GM23338 (cell line): Measurements from ENCODE around the gene RRBP1. TPM values are rescaled to one million over a fixed set of nuclear protein-coding genes. Genes with fewer than 3 reads are reported as not detected.

Experiments used
- ATAC-seq: fragments of 200-7000 bp; cut with Tn5 transposase; 3 replicates; pipeline ENCODE4 v1.9.1; 2020
- DNase-seq: peaks from one replicate; pipeline ENCODE4 v3.0.0-alpha.2; 2015; ENCODE audit warnings: low spot score
- H2AFZ ChIP-seq: fragments of 200-600 bp; sonication (generic); 2 replicates; pipeline ENCODE4 v1.8.0; 2016; ENCODE audit warnings: antibody characterized with exemption, mild to moderate bottlenecking, moderate library complexity
- H3F3A ChIP-seq: fragments of 200-600 bp; sonication (generic); replicated peaks from 2 replicates; pipeline ENCODE4 v1.8.0; 2017; ENCODE audit warnings: antibody characterized with exemption, mixed run types, low read depth
- H3K27ac ChIP-seq: fragments of 200-600 bp; sonication (generic); 2 replicates; pipeline ENCODE4 v1.6.1; 2016; ENCODE audit warnings: low read depth
- H3K27me3 ChIP-seq: fragments of 200-600 bp; sonication (generic); 2 replicates; pipeline ENCODE4 v1.8.0; 2016; ENCODE audit warnings: mild to moderate bottlenecking, mixed run types, moderate library complexity; ENCODE audit not compliant: insufficient read depth
- H3K36me3 ChIP-seq: fragments of 200-600 bp; sonication (generic); 2 replicates; pipeline ENCODE4 v1.8.0; 2016; ENCODE audit warnings: mild to moderate bottlenecking; ENCODE audit not compliant: insufficient read depth
- H3K4me1 ChIP-seq: fragments of 200-600 bp; sonication (generic); 2 replicates; pipeline ENCODE4 v1.8.0; 2016; ENCODE audit warnings: mild to moderate bottlenecking, moderate library complexity; ENCODE audit not compliant: insufficient read depth
- H3K4me2 ChIP-seq: fragments of 200-600 bp; sonication (generic); 2 replicates; pipeline ENCODE4 v1.7.1; 2017; ENCODE audit warnings: mixed run types
- H3K4me3 ChIP-seq: fragments of 200-600 bp; sonication (generic); 2 replicates; pipeline ENCODE4 v1.6.1; 2016; ENCODE audit warnings: mixed run types
- H3K79me2 ChIP-seq: fragments of 200-600 bp; sonication (generic); replicated peaks from 2 replicates; pipeline ENCODE4 v1.8.0; 2017; ENCODE audit warnings: mild to moderate bottlenecking; ENCODE audit not compliant: insufficient read depth
- H3K9me2 ChIP-seq: fragments of 200-600 bp; sonication (generic); 2 replicates; pipeline ENCODE4 v1.8.0; 2017; ENCODE audit not compliant: insufficient read depth
- H4K20me1 ChIP-seq: fragments of 200-600 bp; sonication (generic); replicated peaks from 2 replicates; pipeline ENCODE4 v1.8.0; 2017; ENCODE audit warnings: mild to moderate bottlenecking; ENCODE audit not compliant: insufficient read depth
- H3K27ac Mint-ChIP-seq: 2 replicates; pipeline ENCODE4 v1.8.0; 2020; ENCODE audit warnings: inconsistent platforms, mild to moderate bottlenecking, moderate library complexity, mixed read lengths
- H3K27me3 Mint-ChIP-seq: 3 replicates; pipeline ENCODE4 v1.8.0; 2022; ENCODE audit warnings: low read depth, mild to moderate bottlenecking, moderate library complexity, mixed read lengths, inconsistent platforms; ENCODE audit not compliant: insufficient read depth, poor library complexity
- H3K36me3 Mint-ChIP-seq: 3 replicates; pipeline ENCODE4 v1.8.0; 2021; ENCODE audit warnings: low read depth, mild to moderate bottlenecking, inconsistent platforms, moderate library complexity, mixed read lengths
- H3K4me1 Mint-ChIP-seq: 3 replicates; pipeline ENCODE4 v1.8.0; 2020; ENCODE audit warnings: mild to moderate bottlenecking, inconsistent platforms, mixed read lengths
- H3K4me3 Mint-ChIP-seq: 3 replicates; pipeline ENCODE4 v1.8.0; 2021; ENCODE audit warnings: moderate library complexity, mild to moderate bottlenecking, inconsistent platforms, mixed read lengths
- H3K9me3 Mint-ChIP-seq: 3 replicates; pipeline ENCODE4 v1.8.0; 2020; ENCODE audit warnings: moderate library complexity, mild to moderate bottlenecking, inconsistent platforms, mixed read lengths
- EZH2phosphoT487 ChIP-seq: fragments of 200-600 bp; sonication (generic); IDR thresholded peaks from one replicate; pipeline ENCODE4 v1.8.1; 2018; ENCODE audit warnings: antibody characterized with exemption; ENCODE audit not compliant: unreplicated experiment
- JUNB ChIP-seq: IDR thresholded peaks from one replicate; pipeline ENCODE4 v1.6.1; 2016; ENCODE audit warnings: antibody characterized with exemption; ENCODE audit not compliant: unreplicated experiment
- POLR2AphosphoS5 ChIP-seq: IDR thresholded peaks from 2 replicates; pipeline ENCODE4 v1.6.1; 2016; ENCODE audit warnings: antibody characterized with exemption, low read depth
- STAT1 ChIP-seq: IDR thresholded peaks from one replicate; pipeline ENCODE4 v1.6.1; 2016; ENCODE audit warnings: antibody characterized with exemption; ENCODE audit not compliant: unreplicated experiment
- ZNF114 ChIP-seq: fragments of 250-450 bp; sonication (Bioruptor Pico); IDR thresholded peaks from 2 replicates; pipeline ENCODE4 v1.5.0; 2020; ENCODE audit warnings: mild to moderate bottlenecking, moderate library complexity
- ZNF331 ChIP-seq: fragments of 250-450 bp; sonication (Bioruptor Pico); IDR thresholded peaks from 2 replicates; pipeline ENCODE4 v1.5.0; 2020; ENCODE audit warnings: low read depth, mild to moderate bottlenecking, moderate library complexity
- polyA plus RNA-seq: library from polyadenylated mRNA; unstranded; fragments of >200 nt; fragmentation: Nextera tagmentation; extraction: Ambion mirVana; gene quantifications from 2 replicates; pipeline ENCODE4 v1.2.1, GENCODE V29; 2016
- total RNA-seq: library from RNA; depleted of rRNA; stranded (reverse); fragments of >200 nt; shearing (Covaris generic); gene quantifications from 2 replicates; pipeline ENCODE4 v1.2.3, GENCODE V29; 2014
- TF ChIP-seq, protein P1 (sequence below): IDR thresholded peaks from one replicate; pipeline ENCODE4 v1.6.1; 2018; ENCODE audit warnings: antibody characterized with exemption; ENCODE audit not compliant: unreplicated experiment
- TF ChIP-seq, protein P2 (sequence below): IDR thresholded peaks from 2 replicates; pipeline ENCODE4 v1.6.1; 2016; ENCODE audit warnings: antibody characterized with exemption
- TF ChIP-seq, protein P3 (sequence below), 2 experiments: fragments of 200-600 bp in 1 of 2; sonication (generic) in 1 of 2; conservative IDR thresholded peaks; 2 replicates each; pipeline versions ENCODE4 v1.5.1 to v1.6.1; 2016 to 2017; ENCODE audit warnings: antibody characterized with exemption in 2 of 2, low read depth in 2 of 2, mild to moderate bottlenecking in 2 of 2, moderate library complexity in 1 of 2
- TF ChIP-seq, protein P4 (sequence below): fragments of 250-450 bp; sonication (Bioruptor Pico); IDR thresholded peaks from 2 replicates; pipeline ENCODE4 v1.5.0; 2020; ENCODE audit warnings: mild to moderate bottlenecking, moderate library complexity

Gene RRBP1
- total and polyA plus RNA-seq, 2 experiments from 2014 or later = 105 to 113 TPM

DNA sequence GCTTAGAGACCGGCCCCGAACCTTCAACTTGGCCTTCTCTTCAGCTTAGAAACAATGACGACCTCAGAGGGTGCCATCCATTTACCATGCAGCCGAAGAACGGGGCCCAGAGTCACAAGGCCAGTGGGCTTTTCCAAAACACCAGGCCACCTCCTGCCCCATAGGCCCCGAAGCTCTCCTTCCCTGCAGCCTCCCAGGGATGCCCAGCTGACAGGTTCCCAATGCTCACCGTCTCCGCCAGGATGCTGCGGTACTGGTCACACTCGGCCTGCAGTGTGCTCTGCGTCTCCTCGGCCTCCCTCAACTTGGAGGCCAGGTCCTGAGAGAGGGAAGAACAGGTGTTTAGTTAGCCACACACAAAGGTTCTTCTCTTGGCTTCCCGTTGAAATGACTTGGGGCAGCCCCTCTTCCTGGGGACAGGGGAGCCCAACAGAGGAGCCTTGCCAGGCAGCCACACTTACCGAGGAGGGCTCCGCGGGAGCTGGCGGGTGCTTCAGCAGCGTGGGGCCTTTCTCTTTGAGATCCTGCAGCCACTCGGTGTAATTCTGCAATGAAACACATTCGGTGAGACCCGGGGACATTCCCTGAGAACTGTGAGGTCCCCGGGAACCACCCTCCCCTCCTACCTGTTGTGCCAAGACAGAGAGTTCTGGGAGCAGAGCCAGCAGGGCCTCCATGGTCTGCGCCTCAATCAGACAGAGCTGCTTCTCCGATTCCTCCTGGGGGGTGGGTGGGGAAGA is 60.6 kb downstream of the RRBP1 start:
- 0 out of 3 replicates have a peak, but pooled peaks cover 3% of the 10 kb centered on the region for H3K9me3 Mint-ChIP-seq
- H4K20me1 ChIP-seq = 0 out of 2 replicates have a peak, but pooled peaks cover 4% of the 10 kb centered on the region
- no peaks in the 10 kb centered on the region for H3K4me1 ChIP-seq
- no peak overlapping the region for H3K27ac ChIP-seq
- H3K27me3 Mint-ChIP-seq = peaks cover 11% of the 10 kb centered on the region
- TF ChIP-seq ZNF331 (no peak), STAT1 (no peak), EZH2phosphoT487 (no peak), POLR2AphosphoS5 (no peak), JUNB (no peak), ZNF114 (CRISPR knock-in tag) (no peak)
- TF ChIP-seq, protein P1, sequence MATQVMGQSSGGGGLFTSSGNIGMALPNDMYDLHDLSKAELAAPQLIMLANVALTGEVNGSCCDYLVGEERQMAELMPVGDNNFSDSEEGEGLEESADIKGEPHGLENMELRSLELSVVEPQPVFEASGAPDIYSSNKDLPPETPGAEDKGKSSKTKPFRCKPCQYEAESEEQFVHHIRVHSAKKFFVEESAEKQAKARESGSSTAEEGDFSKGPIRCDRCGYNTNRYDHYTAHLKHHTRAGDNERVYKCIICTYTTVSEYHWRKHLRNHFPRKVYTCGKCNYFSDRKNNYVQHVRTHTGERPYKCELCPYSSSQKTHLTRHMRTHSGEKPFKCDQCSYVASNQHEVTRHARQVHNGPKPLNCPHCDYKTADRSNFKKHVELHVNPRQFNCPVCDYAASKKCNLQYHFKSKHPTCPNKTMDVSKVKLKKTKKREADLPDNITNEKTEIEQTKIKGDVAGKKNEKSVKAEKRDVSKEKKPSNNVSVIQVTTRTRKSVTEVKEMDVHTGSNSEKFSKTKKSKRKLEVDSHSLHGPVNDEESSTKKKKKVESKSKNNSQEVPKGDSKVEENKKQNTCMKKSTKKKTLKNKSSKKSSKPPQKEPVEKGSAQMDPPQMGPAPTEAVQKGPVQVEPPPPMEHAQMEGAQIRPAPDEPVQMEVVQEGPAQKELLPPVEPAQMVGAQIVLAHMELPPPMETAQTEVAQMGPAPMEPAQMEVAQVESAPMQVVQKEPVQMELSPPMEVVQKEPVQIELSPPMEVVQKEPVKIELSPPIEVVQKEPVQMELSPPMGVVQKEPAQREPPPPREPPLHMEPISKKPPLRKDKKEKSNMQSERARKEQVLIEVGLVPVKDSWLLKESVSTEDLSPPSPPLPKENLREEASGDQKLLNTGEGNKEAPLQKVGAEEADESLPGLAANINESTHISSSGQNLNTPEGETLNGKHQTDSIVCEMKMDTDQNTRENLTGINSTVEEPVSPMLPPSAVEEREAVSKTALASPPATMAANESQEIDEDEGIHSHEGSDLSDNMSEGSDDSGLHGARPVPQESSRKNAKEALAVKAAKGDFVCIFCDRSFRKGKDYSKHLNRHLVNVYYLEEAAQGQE = no peak
- TF ChIP-seq, protein P2, sequence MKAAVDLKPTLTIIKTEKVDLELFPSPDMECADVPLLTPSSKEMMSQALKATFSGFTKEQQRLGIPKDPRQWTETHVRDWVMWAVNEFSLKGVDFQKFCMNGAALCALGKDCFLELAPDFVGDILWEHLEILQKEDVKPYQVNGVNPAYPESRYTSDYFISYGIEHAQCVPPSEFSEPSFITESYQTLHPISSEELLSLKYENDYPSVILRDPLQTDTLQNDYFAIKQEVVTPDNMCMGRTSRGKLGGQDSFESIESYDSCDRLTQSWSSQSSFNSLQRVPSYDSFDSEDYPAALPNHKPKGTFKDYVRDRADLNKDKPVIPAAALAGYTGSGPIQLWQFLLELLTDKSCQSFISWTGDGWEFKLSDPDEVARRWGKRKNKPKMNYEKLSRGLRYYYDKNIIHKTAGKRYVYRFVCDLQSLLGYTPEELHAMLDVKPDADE = no peak
- TF ChIP-seq, protein P3, sequence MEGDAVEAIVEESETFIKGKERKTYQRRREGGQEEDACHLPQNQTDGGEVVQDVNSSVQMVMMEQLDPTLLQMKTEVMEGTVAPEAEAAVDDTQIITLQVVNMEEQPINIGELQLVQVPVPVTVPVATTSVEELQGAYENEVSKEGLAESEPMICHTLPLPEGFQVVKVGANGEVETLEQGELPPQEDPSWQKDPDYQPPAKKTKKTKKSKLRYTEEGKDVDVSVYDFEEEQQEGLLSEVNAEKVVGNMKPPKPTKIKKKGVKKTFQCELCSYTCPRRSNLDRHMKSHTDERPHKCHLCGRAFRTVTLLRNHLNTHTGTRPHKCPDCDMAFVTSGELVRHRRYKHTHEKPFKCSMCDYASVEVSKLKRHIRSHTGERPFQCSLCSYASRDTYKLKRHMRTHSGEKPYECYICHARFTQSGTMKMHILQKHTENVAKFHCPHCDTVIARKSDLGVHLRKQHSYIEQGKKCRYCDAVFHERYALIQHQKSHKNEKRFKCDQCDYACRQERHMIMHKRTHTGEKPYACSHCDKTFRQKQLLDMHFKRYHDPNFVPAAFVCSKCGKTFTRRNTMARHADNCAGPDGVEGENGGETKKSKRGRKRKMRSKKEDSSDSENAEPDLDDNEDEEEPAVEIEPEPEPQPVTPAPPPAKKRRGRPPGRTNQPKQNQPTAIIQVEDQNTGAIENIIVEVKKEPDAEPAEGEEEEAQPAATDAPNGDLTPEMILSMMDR (conservative IDR thresholded peaks at IDR 0.05; ENCODE audit: low read depth in 2 of 2) = no peak
- TF ChIP-seq, protein P4, sequence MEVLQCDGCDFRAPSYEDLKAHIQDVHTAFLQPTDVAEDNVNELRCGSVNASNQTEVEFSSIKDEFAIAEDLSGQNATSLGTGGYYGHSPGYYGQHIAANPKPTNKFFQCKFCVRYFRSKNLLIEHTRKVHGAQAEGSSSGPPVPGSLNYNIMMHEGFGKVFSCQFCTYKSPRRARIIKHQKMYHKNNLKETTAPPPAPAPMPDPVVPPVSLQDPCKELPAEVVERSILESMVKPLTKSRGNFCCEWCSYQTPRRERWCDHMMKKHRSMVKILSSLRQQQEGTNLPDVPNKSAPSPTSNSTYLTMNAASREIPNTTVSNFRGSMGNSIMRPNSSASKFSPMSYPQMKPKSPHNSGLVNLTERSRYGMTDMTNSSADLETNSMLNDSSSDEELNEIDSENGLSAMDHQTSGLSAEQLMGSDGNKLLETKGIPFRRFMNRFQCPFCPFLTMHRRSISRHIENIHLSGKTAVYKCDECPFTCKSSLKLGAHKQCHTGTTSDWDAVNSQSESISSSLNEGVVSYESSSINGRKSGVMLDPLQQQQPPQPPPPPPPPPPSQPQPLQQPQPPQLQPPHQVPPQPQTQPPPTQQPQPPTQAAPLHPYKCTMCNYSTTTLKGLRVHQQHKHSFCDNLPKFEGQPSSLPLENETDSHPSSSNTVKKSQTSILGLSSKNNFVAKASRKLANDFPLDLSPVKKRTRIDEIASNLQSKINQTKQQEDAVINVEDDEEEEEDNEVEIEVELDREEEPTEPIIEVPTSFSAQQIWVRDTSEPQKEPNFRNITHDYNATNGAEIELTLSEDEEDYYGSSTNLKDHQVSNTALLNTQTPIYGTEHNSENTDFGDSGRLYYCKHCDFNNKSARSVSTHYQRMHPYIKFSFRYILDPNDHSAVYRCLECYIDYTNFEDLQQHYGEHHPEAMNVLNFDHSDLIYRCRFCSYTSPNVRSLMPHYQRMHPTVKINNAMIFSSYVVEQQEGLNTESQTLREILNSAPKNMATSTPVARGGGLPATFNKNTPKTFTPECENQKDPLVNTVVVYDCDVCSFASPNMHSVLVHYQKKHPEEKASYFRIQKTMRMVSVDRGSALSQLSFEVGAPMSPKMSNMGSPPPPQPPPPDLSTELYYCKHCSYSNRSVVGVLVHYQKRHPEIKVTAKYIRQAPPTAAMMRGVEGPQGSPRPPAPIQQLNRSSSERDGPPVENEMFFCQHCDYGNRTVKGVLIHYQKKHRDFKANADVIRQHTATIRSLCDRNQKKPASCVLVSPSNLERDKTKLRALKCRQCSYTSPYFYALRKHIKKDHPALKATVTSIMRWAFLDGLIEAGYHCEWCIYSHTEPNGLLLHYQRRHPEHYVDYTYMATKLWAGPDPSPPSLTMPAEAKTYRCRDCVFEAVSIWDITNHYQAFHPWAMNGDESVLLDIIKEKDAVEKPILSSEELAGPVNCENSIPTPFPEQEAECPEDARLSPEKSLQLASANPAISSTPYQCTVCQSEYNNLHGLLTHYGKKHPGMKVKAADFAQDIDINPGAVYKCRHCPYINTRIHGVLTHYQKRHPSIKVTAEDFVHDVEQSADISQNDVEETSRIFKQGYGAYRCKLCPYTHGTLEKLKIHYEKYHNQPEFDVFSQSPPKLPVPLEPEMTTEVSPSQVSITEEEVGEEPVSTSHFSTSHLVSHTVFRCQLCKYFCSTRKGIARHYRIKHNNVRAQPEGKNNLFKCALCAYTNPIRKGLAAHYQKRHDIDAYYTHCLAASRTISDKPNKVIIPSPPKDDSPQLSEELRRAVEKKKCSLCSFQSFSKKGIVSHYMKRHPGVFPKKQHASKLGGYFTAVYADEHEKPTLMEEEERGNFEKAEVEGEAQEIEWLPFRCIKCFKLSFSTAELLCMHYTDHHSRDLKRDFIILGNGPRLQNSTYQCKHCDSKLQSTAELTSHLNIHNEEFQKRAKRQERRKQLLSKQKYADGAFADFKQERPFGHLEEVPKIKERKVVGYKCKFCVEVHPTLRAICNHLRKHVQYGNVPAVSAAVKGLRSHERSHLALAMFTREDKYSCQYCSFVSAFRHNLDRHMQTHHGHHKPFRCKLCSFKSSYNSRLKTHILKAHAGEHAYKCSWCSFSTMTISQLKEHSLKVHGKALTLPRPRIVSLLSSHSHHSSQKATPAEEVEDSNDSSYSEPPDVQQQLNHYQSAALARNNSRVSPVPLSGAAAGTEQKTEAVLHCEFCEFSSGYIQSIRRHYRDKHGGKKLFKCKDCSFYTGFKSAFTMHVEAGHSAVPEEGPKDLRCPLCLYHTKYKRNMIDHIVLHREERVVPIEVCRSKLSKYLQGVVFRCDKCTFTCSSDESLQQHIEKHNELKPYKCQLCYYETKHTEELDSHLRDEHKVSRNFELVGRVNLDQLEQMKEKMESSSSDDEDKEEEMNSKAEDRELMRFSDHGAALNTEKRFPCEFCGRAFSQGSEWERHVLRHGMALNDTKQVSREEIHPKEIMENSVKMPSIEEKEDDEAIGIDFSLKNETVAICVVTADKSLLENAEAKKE (CRISPR knock-in tag) = no peak
- H3K4me3 ChIP-seq = no peak overlapping the region
- H3K4me1 Mint-ChIP-seq = no peaks in the 10 kb centered on the region; the same call in 2 of the 3 replicates
- peaks cover 69% of the 10 kb centered on the region for H3K36me3 Mint-ChIP-seq
- no peak for ATAC-seq
- H3K36me3 ChIP-seq = 0 out of 2 replicates have a peak, but pooled peaks cover 8% of the 10 kb centered on the region
- no peaks in the 10 kb centered on the region for H3K27me3 ChIP-seq
- no peak for DNase-seq
- H3K79me2 ChIP-seq = no peaks in the 10 kb centered on the region
- H3F3A ChIP-seq = no peaks in the 10 kb centered on the region
- no peak overlapping the region for H2AFZ ChIP-seq
- no peak overlapping the region for H3K4me3 Mint-ChIP-seq
- no peak overlapping the region for H3K27ac Mint-ChIP-seq
- H3K4me2 ChIP-seq = no peak overlapping the region
- no peaks in the 10 kb centered on the region for H3K9me2 ChIP-seq
